HG02642 (cell line): ENCODE data around the gene HK2.

Experiments
- ATAC-seq: cut with Tn5 transposase; IDR thresholded peaks from one replicate; pipeline ENCODE4 v1.9.1; 2021; ENCODE audit warnings: mild to moderate bottlenecking; ENCODE audit not compliant: unreplicated experiment, poor library complexity

HK2 gene

DNA sequence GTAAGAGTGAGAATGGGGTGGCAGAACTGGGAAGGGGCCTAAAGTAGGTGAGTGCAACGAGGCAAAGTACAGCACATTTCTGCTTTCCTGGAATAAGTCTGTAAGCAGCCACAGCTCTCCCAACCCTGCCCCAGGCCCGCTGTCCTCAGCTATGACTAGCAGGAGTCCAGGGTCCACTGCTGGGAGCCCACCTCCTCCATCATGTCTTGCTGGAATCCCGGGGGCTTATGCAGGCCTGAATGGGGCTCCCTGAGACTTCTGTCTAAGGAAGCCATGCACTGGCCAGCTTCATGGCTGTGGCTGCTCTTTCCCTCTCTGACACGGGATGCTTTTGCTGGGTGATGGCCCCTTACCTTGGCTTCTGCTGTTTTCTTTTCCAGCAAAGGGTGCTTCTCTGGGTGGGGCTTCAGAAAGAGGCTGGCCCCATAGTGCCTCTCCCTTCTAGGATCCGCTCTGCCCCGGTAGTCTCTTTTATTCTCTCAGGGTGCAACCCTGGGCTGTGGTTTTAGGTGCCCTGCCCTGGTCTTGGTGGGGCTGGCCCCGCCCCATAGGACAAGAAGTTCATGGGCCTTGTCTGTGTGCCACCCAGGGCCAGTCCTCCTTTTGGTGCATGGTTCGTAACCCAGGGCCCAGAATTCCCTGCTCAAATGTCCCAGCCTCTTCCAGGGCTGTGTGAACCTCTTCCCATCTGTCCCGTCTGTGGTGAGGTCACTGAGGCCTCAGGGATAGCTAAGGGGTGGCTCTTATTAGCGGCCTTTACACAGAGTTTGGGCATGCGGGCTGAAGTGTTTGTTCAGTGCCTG lies 90.7 kb downstream of the HK2 start:
- no peak for ATAC-seq

DNA sequence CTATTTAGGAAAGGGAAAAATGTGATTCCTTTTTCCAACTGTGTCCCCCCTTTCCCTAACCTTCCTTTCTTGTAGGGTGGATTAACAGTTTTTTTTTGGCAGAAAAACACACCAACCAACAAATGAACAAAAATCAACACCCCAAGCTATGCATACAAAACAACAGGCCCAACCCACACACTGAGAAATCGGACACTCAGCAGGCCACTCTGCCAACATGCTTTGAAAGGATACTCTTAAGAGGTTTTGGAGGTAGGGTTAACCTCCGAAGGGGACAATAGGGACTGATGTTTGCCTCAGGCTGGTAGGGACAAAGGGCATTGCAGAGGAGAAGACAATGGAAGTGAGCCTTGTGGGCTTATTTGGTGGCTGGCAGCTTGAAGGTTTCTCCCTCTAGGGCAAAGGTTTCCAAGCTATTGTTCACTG lies 91.4 kb downstream of the HK2 start:
- no peak for ATAC-seq

DNA sequence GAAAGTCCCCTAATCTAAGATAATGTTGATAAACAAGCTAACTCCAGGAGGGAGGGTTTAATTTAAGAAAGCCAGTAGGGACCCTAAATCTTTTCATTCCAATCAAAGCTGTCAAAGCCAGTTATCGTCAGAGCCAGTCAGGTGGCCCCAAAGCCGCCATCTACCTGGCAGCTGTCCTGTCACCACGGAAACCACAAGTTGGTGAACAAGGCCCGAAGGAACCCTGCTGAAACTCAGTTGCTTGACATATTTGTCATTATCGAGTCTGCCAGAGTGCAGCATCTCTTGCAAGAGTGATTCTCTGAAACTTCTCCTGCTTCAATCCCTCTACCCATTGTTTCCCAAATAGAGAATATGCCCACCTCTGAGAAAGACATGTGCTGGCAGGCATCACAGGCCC lies 93.7 kb downstream of the HK2 start:
- ATAC-seq = no peak

DNA sequence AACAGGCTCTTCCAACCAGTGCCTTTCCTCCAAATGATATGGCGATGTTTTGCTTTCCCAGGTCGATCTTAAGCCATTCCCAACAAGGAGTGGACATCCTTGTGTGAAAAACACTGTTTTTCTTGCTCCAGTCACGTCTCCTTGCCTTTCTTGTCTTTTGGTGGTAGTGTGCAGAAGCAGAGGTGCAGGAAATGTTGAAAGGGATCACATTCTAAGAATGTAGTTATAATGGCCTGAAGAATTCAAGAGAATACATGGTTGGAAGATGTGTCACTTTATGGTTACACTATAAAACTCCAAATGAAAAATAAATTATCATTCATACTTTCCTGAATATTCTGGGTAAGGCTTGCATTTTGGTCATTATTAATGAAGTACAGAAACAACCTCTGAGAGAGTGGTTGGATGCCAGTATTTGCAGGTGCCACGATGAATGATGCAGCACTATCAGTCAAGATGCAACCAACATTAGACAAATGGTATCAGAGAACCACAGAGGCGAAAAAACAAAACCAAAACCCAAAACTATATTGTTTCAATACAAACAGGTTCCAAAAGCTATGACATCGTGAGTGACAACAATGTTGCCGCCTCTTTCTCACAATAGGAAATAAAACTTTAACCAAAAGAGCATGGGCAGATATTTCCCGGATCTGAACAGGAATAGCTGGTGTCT lies 97.0 kb downstream of the HK2 start:
- ATAC-seq = no peak

DNA sequence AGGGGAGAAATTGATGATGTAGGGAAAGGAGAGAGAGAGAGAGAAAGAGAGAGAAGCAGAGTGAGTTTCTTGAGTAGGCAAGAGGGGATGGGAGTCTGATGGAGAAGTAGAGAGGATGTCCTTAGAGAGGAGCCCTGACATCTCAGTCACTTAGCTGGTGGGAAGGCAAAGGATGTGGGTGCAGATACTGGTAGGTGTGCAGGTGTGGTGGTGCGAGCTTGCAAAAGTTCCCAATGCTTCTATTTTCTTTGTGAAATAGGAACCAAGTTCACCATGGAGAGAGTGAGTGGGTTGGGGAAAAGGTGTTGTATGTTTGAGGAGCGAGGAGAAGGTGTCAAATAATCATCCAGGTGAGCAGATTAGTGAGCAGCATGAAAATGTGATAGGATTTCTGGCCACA lies 98.0 kb downstream of the HK2 start:
- ATAC-seq = no peak

DNA sequence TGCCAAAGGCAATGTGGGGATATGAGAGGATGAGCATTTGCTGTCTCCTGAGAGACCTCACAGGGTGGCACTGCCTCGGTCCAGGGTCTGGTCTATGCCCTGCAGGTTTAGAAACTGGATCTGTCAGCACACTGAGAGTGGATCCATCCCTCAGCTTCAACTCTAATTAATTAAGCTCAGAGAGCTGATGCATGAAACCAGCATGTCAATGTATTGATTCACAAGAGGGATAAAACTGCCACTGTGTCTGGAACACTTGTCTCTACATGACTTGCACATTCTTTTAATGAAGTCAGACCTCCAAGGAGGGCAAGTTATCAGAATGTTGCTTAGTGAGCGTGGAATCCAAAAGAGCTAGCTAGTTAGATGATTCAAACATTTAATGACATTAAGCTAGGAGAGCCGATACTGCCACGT lies 102.1 kb downstream of the HK2 start:
- no peak for ATAC-seq

DNA sequence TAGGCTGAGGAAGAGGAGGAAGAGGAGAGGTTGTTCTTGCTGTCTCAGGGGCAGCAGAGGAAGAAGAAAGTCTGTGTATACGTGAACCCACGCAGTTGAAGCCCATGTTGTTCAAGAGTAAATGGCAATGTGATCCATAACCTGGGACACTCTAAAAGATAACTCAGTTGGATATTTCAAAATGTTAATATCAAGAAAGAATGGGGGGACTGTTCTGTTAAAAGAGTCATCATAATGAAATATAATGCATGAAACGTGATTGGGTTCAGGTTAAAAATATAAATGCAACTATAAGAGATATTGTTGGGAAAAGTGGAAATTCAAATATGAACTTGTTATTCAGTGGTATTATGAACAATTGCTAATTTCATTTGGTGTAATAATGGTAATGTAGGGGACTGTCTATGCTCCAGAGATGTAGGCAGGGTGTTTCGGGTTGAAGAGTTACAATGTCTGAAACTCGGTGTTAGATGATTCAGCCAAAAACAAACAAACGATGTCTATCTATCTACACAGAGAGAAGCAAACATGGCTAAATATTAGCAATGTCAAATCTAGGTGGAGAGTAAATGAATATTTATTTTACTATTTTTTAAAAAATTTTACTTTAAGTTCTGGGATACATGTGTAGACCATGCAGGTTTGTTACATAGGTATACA lies 103.4 kb downstream of the HK2 start:
- no peak for ATAC-seq

DNA sequence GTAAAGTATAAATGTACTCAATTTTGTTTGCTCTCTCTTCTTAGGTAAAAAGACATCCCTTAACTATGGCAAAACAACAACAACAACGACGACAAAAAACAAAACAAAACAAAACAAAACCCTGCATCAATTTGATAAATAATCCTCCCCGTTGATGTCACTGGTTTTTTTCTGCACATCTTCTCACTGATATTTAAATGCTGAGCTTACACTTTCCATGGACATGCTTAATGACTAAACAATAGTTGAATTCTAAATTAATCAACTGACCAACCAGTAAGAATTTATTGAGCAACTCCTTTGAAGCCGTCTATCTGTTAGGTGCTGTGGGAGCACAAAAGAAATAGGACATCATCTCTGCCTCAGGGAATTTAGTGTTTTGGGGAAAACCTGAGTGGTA lies 104.3 kb downstream of the HK2 start:
- ATAC-seq = no peak

DNA sequence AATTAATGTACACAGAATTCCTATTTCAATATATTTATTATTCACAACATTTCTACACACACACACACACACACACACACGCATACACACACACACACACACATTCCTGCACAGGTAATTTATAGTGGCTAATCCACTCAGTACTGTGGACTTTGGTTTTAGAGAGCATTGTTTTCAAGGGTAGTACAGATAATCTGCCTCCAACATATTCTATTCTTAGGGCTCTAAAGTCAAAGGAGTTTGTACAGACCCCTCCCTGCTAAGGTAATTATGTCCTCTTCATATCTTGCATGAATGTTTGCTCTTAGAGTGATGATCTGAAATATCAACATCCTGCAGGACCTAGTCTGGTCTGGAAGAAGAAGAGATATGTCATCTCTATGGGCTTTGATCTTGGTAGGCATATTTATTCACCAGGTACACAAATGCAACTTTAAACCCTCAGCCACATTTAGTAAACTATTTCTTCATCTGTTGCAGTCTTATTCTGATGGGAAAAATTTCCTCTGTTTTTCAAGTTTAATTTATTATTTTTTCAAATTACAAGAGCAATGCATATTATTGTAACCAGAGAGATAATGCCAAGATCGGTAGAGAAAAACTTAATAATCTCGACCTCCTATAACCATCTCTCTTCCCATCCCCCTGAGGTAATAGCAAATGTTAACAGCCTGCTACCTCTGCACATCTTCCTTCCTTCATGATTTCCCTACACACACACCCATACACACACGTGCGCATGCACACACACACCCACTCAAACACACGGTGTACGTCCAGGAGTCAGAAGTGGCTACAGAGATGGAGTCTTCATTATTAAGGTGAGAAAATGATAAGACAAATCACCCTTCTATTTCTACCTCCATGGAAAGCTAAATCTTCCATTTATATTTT lies 106.2 kb downstream of the HK2 start:
- ATAC-seq = no peak

DNA sequence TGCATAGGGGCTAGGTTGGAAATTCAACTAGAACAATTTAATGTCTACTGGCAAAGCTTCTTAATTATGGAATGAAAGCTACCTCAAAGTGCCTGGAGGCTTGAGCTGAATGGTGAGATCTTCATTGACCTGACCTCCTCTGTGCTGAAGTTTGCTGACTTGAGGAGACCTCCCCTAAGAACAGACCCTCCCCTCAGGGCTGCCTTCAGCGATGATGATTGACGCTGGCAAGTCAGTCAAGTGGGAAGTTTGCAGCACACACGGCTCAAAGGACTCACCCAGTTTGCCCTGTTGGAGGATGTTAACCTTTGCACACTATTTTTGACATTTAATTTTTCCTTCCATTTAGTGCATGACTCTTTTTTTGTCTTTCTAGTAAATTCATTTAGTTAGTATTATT lies 107.4 kb downstream of the HK2 start:
- no peak for ATAC-seq

DNA sequence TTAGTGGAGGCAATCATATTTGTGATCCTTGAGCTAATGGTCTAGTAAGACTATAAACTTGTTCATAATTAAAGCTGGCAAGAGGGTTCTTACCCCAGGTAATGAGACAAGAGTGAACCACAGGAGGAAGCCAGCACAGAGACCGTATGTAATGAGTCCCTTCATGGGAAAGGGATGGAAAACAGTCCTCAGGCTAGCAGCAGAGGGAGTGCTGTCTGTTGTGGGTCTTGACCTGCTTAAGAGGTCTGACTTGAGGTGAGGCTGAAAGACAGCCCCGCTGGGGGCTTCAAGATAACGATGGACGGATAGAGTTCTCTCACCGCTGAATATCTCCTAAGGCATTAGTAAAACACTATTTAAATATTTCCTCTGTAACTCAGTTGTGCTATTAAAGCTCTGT lies 108.3 kb downstream of the HK2 start:
- no peak for ATAC-seq
